Sigmoid colon (tissue), 4 donors: ENCODE results near the gene IFITM2.

Experiments used
- POLR2A ChIP-seq, 2 donors: fragments of 450-650 bp; IDR thresholded peaks; one replicate each; pipeline ENCODE4 v1.6.1; 2016; ENCODE audit warnings: antibody characterized with exemption in 2 of 2, mild to moderate bottlenecking in 2 of 2, moderate library complexity in 2 of 2
- POLR2AphosphoS5 ChIP-seq, 4 donors: sonication (generic); formaldehyde crosslinking; IDR thresholded peaks; one replicate each; pipeline ENCODE4 v1.6.1; 2017; ENCODE audit warnings: antibody characterized with exemption in 4 of 4
- TF ChIP-seq, protein P1 (sequence below), 4 experiments: fragments of 450-650 bp in 3 of 4; fragments of 200-600 bp in 1 of 4; IDR thresholded peaks; one replicate each; pipeline ENCODE4 v1.5.1; 2016 to 2019; ENCODE audit warnings: antibody characterized with exemption in 4 of 4, mild to moderate bottlenecking in 3 of 4, moderate library complexity in 2 of 4

GRCh38 chr11:299951-300735, 7.5 kb upstream of the IFITM2 start:
- TF ChIP-seq POLR2A (IDR thresholded peaks at IDR 0.05) (no peak), POLR2AphosphoS5 (IDR thresholded peaks at IDR 0.05) (no peak)
- TF ChIP-seq, protein P1, sequence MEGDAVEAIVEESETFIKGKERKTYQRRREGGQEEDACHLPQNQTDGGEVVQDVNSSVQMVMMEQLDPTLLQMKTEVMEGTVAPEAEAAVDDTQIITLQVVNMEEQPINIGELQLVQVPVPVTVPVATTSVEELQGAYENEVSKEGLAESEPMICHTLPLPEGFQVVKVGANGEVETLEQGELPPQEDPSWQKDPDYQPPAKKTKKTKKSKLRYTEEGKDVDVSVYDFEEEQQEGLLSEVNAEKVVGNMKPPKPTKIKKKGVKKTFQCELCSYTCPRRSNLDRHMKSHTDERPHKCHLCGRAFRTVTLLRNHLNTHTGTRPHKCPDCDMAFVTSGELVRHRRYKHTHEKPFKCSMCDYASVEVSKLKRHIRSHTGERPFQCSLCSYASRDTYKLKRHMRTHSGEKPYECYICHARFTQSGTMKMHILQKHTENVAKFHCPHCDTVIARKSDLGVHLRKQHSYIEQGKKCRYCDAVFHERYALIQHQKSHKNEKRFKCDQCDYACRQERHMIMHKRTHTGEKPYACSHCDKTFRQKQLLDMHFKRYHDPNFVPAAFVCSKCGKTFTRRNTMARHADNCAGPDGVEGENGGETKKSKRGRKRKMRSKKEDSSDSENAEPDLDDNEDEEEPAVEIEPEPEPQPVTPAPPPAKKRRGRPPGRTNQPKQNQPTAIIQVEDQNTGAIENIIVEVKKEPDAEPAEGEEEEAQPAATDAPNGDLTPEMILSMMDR (IDR thresholded peaks at IDR 0.05), result no peak
